HUES48 (cell line): Measurements from ENCODE around the gene ATP5F1A.

Experiments used
- H3K27ac ChIP-seq: one replicate; pipeline ENCODE4 v1.7.0; 2013; ENCODE audit warnings: low read depth, low read length, inconsistent platforms
- H3K27me3 ChIP-seq: 2 replicates; pipeline ENCODE4 v1.6.1; 2013; ENCODE audit warnings: mild to moderate bottlenecking, low read length; ENCODE audit not compliant: control insufficient read depth, insufficient read depth
- H3K36me3 ChIP-seq: 2 replicates; pipeline ENCODE4 v1.6.1; 2013; ENCODE audit warnings: low read length; ENCODE audit not compliant: control insufficient read depth, insufficient read depth
- H3K4me1 ChIP-seq: 2 replicates; pipeline ENCODE4 v1.6.1; 2013; ENCODE audit warnings: mild to moderate bottlenecking, low read length; ENCODE audit not compliant: control insufficient read depth, insufficient read depth
- H3K4me3 ChIP-seq: 2 replicates; pipeline ENCODE4 v1.5.1; 2013; ENCODE audit warnings: mild to moderate bottlenecking, low read depth, low read length
- H3K9ac ChIP-seq: 2 replicates; pipeline ENCODE4 v1.6.1; 2013; ENCODE audit warnings: mild to moderate bottlenecking, low read depth, low read length, moderate library complexity
- H3K9me3 ChIP-seq: 2 replicates; pipeline ENCODE4 v1.6.1; 2013; ENCODE audit warnings: low read length; ENCODE audit not compliant: control insufficient read depth, insufficient read depth

ATP5F1A gene

GRCh38 chr18:46073474-46074331 lies 24.4 kb downstream of the ATP5F1A start:
- Histone ChIP-seq H3K9me3 (no peaks in the 10 kb centered on the region), H3K9ac (no peak overlapping the region), H3K36me3 (peaks cover 3% of the 10 kb centered on the region; the same call in 1 of the 2 replicates), H3K4me3 (no peak overlapping the region; the same call in 1 of the 2 replicates), H3K4me1 (no peaks in the 10 kb centered on the region), H3K27me3 (peaks cover 32% of the 10 kb centered on the region), H3K27ac (no peak overlapping the region)

- no peaks in the 10 kb centered on the region; the same call in 1 of the 2 replicates for H3K36me3 ChIP-seq
- H3K9me3 ChIP-seq = no peaks in the 10 kb centered on the region
- no peak overlapping the region for H3K4me3 ChIP-seq
- no peak overlapping the region for H3K9ac ChIP-seq
- no peaks in the 10 kb centered on the region for H3K4me1 ChIP-seq
- H3K27ac ChIP-seq = no peak overlapping the region
- peaks cover 32% of the 10 kb centered on the region for H3K27me3 ChIP-seq
These were observed 25.1 kb downstream of the ATP5F1A start for GRCh38 chr18:46072959-46073358.

GRCh38 chr18:46072376-46072867 lies 25.7 kb downstream of the ATP5F1A start:
- H3K4me3 ChIP-seq = peak overlapping the region; percentile 74
- H3K9me3 ChIP-seq = no peaks in the 10 kb centered on the region
- no peaks in the 10 kb centered on the region; the same call in 1 of the 2 replicates for H3K36me3 ChIP-seq
- no peak overlapping the region for H3K9ac ChIP-seq
- no peak overlapping the region for H3K27ac ChIP-seq
- H3K27me3 ChIP-seq = peaks cover 32% of the 10 kb centered on the region
- no peaks in the 10 kb centered on the region for H3K4me1 ChIP-seq

- Histone ChIP-seq H3K4me1 (no peaks in the 10 kb centered on the region), H3K9me3 (no peaks in the 10 kb centered on the region), H3K9ac (no peak within 1 kb of the TSS), H3K4me3 (peak within 1 kb of the TSS; percentile 74), H3K27ac (no peak within 1 kb of the TSS), H3K27me3 (peaks cover 32% of the 10 kb centered on the region), H3K36me3 (no peaks in the 10 kb centered on the region; the same call in 1 of the 2 replicates)
These were observed 26.3 kb downstream of the ATP5F1A start, which contains the start of gene PSTPIP2 for GRCh38 chr18:46071653-46072375. Gene PSTPIP2, minus strand, starts transcription at chr18:46072260. Its CDS starts 72 bp downstream, at chr18:46072188.

- no peaks in the 10 kb centered on the region for H3K9me3 ChIP-seq
- peak overlapping the region; percentile 74 for H3K4me3 ChIP-seq
- peaks cover 32% of the 10 kb centered on the region for H3K27me3 ChIP-seq
- H3K36me3 ChIP-seq = no peaks in the 10 kb centered on the region
- no peaks in the 10 kb centered on the region for H3K4me1 ChIP-seq
- H3K27ac ChIP-seq = no peak overlapping the region
- no peak overlapping the region for H3K9ac ChIP-seq
These were observed 27.1 kb downstream of the ATP5F1A start for GRCh38 chr18:46070815-46071652.

- peaks cover 32% of the 10 kb centered on the region for H3K27me3 ChIP-seq
- H3K4me1 ChIP-seq = no peaks in the 10 kb centered on the region
- H3K4me3 ChIP-seq = no peak overlapping the region
- H3K9ac ChIP-seq = no peak overlapping the region
- no peak overlapping the region for H3K27ac ChIP-seq
- H3K9me3 ChIP-seq = no peaks in the 10 kb centered on the region
- H3K36me3 ChIP-seq = no peaks in the 10 kb centered on the region
These were observed 27.9 kb downstream of the ATP5F1A start for GRCh38 chr18:46070232-46070631.

GRCh38 chr18:46069524-46069923 lies 28.6 kb downstream of the ATP5F1A start:
- Histone ChIP-seq H3K9me3 (no peaks in the 10 kb centered on the region), H3K27me3 (peaks cover 32% of the 10 kb centered on the region), H3K9ac (no peak overlapping the region), H3K4me3 (no peak overlapping the region), H3K36me3 (no peaks in the 10 kb centered on the region), H3K4me1 (no peaks in the 10 kb centered on the region), H3K27ac (no peak overlapping the region)

GRCh38 chr18:46068763-46069162 lies 29.3 kb downstream of the ATP5F1A start:
- H3K27ac ChIP-seq = no peak overlapping the region
- H3K9me3 ChIP-seq = no peaks in the 10 kb centered on the region
- no peak overlapping the region for H3K9ac ChIP-seq
- H3K4me3 ChIP-seq = no peak overlapping the region
- H3K4me1 ChIP-seq = no peaks in the 10 kb centered on the region
- H3K36me3 ChIP-seq = no peaks in the 10 kb centered on the region
- peaks cover 32% of the 10 kb centered on the region for H3K27me3 ChIP-seq

GRCh38 chr18:46067438-46068007 lies 30.6 kb downstream of the ATP5F1A start:
- H3K9ac ChIP-seq = no peak overlapping the region
- H3K4me3 ChIP-seq = no peak overlapping the region
- peaks cover 20% of the 10 kb centered on the region for H3K27me3 ChIP-seq
- no peaks in the 10 kb centered on the region for H3K4me1 ChIP-seq
- no peaks in the 10 kb centered on the region for H3K36me3 ChIP-seq
- no peak overlapping the region for H3K27ac ChIP-seq
- no peaks in the 10 kb centered on the region for H3K9me3 ChIP-seq

- Histone ChIP-seq H3K9me3 (no peaks in the 10 kb centered on the region), H3K4me1 (no peaks in the 10 kb centered on the region), H3K4me3 (no peak overlapping the region), H3K27ac (no peak overlapping the region), H3K27me3 (no peaks in the 10 kb centered on the region), H3K9ac (no peak overlapping the region), H3K36me3 (no peaks in the 10 kb centered on the region)
These were observed 35.3 kb downstream of the ATP5F1A start for GRCh38 chr18:46062781-46063180.
